GM21528 (cell line): Measurements from ENCODE around the gene IRS2.

Experiments
- ATAC-seq: cut with Tn5 transposase; IDR thresholded peaks from one replicate; pipeline ENCODE4 v1.9.1; 2021; ENCODE audit warnings: mild to moderate bottlenecking, moderate library complexity; ENCODE audit not compliant: unreplicated experiment, low FRiP score

Gene IRS2

DNA sequence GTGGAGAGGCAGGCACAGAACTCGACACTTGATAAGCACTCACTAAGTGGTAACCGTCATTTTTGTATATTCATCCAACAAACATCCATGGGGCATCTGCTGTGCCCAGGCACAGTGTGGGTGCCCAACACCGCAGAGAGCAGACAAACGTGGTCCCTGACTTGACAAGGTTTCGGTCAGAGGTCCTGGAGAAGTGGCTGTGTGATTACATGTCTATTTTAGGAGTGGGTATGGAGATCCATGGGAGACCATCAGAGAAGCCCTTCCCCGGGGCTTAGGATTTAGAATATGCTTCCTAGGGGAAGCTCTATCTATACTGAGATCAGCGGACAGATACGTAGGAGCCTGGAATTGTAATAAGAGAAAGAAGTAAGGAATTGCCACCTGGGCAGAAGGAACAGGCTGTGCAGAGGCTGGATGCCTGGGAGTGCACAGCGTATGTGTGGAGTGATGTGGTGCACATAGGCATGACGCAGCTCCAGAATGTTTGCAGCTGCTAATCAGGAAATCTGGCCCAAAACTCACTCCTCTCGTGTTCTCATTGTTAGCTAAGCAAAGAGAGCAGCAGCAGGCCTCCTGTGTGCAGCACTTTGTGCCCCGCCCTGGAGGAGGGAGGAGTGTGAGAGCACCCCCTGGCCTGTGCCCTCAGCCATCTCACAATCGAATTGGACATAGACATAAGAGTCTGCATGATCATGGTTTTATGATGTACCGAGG lies 23.0 kb upstream of the IRS2 start:
- no peak for ATAC-seq

DNA sequence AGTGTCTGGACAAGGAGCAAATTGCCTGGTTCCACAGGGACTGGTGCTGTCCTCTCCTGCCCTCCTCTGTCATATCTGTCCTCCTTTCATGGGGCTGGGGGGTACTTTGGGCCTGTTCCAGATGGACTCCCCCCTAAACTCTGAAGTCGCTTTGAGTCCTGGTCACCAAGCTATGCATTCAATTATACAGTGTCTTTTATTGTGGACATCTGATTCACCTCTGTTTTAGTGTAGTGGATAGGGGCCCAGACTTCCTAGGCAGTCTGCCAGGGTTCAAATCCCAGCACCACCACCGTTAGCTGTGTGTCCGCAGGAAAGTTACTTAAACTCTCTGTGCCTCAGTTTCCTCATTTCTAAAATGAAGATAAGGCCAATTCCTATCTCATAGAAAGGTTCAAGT lies 21.0 kb upstream of the IRS2 start:
- ATAC-seq = no peak

DNA sequence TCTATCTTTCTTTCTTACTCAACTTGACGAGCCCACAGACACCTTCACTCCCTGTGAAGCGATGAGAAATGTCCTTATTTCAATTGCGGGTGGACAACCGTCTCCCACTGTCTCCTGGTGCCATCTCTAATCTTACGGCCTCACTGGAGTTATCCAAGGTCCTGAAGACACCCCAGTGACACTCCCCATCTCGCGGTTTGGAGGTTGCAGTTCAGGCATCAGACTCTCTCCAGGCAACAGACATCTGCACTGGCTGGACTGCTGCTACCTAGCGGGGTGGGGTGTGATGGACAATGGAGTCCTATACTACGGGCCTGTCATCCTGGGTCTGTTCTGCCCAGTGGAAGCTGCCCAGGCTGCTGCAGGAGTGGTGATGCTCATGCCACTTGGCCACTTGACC lies 18.3 kb upstream of the IRS2 start:
- ATAC-seq = no peak

DNA sequence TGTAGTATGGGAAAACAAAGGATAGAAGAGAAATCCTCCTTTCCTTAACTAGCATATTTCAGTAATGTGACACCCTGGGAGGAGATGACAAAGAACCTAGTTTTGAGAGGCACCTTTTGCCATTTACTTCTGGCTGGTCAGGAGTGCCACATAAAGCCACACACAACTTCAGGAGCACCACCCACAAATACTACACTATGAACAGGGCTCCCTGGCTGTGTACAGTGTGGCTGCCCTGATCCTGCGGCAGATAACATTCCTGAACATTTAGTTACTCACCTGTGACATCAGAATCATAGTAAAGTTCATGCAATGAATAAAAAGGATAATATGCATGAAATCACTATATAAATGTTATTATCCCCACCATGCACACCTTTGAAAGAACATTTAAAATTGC lies 17.4 kb upstream of the IRS2 start:
- no peak for ATAC-seq

DNA sequence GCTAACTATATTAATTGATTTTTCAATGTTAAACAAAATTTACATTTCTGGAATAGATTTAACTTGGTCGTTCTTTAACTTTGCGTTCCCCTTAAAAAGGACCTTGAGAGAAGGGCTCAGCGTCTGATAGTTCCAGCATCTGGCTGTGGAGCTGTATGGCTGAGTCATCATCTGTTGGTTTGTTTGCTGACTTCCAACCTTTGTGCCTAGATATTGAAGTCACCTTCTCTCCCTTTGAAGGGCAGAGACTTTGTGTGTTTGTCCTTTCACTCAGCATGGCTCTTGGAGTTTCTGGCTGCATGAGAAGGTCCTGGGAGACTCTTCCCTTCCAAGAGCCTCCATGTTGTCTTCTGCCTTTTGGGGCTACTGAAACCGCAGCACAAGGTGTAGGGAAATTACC lies 16.6 kb upstream of the IRS2 start:
- no peak for ATAC-seq

DNA sequence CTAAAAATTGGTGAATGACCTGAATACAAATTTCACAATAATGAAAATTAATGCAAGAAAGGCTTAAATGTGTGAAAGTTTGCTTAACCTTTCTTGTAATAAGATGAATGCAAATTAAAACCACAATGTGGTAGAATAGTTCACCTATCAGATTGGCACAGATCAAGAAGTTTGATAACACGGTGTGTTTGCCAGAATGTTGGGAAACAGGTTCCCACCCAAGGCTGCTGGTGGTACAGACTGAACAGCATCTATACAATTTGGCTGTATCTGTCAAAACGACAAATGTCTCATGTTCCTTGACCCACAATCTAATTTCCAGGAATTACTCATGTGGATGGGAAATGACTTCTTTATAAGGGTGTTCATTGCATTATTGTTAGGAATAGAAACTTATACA lies 8.6 kb upstream of the IRS2 start:
- ATAC-seq = no peak

DNA sequence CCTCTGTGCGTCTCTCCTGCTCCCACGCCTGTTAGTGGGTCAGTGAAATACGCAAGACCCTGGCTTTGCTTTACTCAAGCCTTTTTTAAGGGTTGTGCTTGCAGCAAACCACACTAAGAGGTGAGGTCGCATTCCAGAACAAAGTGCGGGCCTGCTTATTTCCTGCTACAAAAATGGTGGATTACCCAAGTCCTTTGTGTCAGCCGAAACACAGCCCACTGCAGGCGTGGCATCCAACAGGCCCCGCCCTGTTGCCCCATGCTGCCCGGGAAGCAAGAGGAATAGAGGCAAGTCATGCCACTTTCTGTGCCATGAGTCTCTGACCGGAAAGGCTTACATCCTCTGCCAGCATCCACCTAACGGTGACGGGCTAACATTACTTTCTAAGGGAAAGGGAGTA lies 7.7 kb upstream of the IRS2 start:
- no peak for ATAC-seq

DNA sequence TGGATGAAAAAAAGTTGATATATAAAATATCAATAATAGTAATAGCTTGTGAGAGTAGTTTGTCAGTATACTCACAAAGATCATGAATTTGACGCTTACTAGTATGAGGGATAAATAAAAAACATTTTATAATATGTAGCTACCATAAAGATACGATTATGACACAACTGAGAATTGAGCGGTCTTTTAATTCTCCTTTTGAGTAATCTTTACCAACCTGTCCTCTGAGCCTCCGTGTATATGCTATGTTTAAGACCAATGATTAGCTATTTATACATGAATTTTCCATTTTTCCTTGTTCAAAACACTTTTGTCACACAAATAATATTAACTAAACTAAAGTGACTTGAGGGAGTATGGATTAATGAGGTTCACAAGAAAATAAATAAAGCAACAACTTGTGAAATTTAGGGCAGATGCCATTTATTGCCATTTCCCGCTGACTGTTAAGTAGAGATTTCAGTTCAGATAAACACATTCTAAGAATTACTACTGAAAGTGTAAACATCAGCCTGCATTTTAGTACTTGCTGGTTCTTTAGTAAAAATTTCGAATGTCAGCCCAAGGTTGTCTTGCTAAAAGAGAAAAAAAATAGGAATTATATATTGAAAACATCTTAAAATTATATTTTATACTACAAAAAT lies 6.2 kb upstream of the IRS2 start:
- no peak for ATAC-seq

DNA sequence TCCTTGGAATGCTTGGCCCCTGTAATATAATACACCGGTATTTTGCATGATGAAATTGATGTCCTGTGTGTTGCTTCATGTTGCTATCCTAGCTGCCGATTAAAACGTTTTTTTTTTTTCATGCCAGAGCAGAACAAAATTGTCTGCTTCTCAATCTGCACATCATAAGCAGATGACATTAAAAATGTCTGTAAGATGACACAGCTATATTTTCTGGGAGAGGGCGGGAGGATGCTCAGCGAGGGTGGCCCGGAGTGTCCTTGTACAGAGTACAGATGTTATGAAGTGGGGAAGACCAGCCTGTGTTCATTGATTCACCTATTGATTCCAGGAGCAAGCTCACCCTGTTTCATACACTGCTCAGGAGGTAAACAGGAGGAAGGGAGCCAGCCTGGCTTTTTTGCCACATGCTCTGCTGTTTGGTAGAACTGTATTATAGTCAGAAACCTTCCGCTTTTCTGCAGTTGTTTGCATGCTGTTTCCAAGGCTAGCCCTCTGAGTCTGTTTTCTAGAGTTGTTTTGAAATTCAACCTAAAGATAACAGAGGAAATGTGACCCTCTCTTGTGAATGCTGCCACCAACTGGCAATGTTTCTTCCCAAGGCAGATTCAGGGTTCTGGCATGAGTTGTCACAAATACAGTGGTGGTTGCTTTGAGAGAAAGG lies 4.7 kb upstream of the IRS2 start:
- ATAC-seq = no peak

DNA sequence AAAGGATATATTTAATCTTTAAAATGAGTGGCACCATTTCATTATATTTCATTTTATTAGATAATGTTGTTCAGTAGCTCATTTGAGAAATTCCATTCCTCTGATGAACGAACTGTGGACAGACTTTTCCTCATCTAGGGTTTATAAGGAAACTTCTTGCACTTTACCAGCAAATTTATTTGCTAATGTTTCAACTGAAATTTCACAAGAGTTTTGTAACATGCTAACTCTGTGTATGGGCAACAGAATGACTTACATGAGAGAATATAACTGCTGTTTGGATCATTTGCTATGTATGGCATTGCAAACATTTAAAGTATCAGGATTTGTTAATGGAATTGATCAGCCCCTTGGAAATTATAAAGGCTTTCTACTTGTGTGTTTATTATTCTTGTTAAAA lies 3.7 kb upstream of the IRS2 start:
- ATAC-seq = no peak

DNA sequence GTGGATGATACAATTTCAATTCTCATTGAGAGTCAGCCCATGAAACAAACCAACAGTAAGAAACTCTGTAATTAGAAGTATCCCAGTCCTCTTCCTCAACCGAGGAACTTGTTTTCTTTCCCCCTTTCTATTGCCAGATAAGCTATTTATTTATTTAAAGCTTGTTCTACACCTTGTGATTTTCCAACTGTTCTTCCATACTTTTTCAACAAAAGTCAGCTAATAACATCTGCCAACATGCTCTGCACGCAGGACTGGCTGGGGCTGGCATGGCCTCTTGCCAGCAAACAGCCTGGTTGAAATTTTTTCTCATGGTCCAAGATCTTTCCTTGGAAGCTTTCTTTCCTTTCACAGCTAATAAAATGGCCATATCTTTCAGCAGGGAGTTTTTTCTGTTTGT lies 2.9 kb upstream of the IRS2 start:
- no peak for ATAC-seq

DNA sequence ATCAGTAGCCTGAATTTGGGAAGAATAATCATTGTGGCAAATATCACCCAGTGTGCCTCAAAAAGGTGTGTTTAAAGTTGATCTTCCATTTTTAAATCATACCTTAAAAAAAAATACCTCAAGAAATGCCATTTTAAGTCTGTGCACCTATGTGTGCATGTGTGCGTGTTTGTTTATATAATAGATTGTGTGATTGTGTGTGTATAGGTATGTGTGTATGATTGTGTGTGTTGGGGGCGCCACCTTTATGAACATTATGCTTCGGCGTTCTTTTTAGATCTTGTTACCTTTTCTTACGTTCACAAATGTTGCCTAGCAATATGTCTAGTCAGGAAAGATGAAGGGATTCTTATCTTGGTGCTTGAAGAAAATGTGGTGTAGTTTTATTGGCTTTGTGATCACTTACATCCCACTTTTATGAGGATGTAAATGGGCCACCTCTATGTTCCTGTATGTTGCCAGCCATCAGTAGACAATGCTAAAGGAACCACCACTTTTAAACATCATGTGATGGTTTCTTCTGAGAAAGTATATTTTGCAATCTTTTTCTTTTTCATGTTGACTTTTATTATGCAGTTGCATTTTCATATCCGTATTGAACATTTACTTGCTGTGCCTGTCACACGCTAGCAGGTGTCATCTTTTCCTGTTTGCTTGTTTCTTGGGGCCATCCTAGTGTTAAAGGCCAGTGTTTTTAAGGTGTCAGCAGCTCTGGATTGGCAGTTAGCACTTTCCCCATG lies 2.2 kb upstream of the IRS2 start:
- no peak for ATAC-seq

DNA sequence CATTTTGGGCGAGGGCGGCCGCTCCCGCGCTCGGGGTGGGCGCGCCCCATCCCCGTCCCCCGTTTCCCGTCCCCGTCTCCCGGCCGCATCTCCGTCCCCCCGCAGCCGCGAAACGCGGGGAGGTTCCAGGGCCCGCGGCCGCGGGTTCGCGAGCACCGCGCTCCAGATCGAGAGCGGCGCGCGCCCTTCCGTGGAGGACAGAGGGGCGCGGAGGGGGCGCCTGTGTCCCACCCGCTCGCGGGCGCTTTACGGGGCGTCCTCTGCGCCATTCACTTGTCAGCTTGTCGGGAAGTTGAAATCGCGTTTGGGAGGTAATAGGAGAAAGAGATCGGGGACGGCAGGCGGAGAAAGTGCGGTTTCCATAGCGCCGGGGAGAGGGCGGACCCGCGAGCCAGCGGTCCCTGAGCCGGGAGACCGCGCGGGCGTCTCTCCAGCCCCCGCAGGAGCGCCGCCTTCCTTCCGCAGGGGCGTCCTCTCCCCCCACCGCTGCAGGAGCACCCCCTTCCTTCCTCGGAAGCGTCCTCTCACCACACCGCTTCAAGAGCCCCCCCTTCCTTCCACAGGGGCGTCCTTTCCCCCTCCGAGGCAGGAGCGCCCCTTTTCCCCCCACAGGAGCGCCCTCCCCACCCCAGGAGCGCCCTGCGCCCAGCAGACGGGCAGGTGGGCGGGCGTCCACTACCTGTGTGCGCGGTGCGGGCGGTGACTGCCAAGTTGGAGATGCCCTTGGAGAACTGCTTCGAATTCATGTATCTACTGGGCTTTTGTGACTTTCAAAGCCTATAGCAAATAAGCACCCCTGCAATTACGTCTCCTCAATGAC lies 962 bp upstream of the IRS2 start:
- peak; percentile 28 for ATAC-seq

DNA sequence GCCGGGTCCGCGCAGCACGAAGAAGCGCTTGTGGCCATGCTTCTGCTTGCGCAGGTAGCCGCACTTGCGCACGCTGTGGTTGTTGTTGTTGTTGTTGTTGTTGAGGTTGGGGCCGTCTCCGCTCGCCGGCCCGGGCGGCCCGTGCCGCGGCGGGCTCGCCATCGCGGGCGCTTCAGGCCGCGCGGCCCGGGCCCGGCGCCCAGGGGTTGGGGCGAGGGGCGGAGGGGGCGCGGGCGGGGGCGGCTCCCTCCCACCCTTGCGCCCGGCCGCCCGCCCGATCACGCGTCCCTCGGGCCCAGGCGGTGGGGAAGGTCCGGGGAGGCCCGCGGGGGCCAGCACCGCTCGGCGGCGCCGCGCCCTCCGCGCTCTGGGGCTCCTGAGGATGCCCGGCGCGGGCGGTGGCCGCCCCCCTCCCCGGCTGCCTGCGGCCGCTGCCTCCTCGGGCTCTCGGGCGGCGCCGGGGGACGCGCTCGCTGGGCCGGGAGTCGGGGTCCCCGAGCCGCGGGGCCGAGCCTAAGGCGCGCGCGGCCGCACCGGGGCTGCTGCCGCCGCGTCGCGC lies 412 bp downstream of the IRS2 start:
- peak; percentile 21 for ATAC-seq

DNA sequence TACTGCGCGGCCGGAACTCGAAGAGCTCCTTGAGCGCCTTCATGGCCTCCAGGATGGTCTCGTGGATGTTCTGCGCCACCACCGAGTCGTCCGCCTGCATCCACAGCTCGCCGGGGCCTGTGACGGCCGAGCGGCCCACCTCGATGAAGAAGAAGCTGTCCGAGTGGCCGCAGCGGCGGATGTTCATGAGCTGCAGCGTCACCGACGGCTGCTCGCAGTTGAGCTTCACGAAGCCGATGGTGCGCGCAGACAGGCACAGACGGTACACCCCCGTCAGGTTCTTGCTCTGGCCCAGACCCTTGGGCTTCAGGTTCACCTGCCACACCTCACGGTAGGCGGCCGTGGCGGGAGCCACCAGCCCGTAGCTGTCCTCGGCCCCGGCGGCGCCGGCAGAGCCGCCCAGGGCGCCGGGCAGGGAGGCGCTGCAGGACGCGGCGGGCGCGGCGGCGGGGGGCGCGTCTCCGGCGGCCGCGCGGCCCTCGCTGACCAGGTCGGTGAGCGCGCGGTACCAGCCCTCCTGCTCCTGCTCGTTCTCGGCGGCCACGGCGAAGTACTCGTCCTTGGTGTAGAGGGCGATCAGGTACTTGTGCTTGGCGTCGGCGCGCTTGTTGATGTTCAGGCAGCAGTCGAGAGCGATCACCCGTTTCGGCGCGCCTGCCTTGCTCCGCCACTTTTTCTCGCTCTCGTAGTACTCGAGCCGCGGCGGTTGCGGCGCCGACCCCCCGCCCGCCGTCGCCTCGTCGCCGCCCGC lies 1.1 kb downstream of the IRS2 start:
- no peak for ATAC-seq

DNA sequence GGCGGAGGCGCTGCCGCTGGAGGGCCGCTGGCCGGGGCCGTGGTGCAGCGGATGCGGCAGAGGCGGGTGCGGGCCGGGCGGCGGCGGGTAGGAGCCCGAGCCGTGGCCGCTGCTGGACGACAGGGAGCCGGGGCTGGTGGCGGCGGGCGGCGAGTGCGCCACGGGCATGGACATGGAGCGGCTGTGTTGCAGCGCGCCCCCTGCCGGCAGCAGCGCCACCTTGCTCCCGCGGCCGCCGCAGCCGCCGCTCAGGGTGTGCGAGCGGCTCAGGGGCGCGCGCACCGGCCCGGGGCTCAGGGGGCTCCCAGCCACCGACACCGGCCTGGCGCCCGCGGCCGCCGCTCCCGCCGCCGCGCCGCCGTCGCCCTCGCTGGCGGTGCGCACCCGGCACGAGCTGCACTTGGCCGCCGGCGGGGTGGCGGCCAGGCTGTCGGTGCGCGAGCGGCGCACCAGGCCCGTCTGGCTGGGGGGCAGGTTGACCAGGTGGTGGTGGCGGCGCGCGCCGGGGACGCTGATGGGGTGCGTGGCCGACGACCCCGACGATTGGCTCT lies 1.7 kb downstream of the IRS2 start:
- ATAC-seq = no peak

DNA sequence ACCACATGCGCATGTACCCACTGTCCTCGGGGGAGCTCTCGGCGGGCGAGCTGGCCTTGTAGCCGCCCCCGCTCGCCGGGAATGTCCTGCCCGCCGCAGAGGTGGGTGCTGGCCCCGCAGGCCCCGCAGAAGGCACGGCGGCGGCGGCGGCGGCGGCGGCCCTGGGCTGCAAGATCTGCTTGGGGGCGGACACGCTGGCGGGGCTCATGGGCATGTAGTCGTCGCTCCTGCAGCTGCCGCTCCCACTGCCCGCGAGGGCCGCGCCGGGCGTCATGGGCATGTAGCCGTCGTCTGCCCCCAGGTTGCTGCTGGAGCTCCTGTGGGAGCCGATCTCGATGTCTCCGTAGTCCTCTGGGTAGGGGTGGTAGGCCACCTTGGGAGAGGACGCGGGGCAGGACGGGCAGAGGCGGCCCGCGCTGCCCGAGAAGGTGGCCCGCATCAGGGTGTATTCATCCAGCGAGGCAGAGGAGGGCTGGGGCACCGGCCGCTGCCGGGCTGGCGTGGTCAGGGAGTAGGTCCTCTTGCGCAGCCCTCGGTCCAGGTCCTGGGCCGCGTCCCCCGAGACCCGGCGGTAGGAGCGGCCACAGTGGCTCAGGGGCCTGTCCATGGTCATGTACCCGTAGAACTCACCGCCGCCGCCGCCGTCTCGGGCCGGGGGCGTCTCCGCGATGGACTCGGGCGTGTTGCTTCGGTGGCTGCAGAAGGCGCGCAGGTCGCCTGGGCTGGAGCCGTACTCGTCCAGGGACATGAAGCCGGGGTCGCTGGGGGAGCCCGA lies 2.4 kb downstream of the IRS2 start:
- no peak for ATAC-seq

DNA sequence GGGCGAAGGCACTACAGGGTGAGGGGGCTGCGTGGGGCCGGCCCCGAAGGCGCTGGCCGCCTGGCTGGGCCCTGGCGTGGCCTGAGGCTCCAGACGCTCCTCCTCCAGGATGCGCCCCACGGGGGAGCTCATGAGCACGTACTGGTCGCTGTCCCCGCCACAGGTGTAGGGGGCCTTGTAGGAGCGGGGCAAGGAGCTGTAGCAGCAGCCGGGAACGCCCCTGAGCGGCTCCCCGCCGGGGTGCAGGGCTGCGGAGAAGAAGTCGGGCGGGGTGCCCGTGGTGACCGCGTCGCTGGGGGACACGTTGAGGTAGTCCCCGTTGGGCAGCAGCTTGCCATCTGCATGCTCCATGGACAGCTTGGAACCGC lies 3.0 kb downstream of the IRS2 start:
- ATAC-seq = no peak
